OCI-LY3 (cell line): ENCODE results near the gene NPTX1.

Source experiments
- H2AFZ ChIP-seq: fragments of 200-600, 300-600 bp; shearing (Covaris generic); 2 replicates; pipeline ENCODE4 v1.6.0; 2014; ENCODE audit warnings: antibody characterized with exemption, low read depth, low read length
- H3K27ac ChIP-seq: fragments of 200-600, 300-600 bp; sonication (generic); 2 replicates; pipeline ENCODE4 v1.5.1; 2014; ENCODE audit warnings: mild to moderate bottlenecking, low read length, moderate library complexity, mixed read lengths
- H3K27me3 ChIP-seq: fragments of 200-600, 300-600 bp; sonication (generic); 2 replicates; pipeline ENCODE4 v1.6.1; 2014; ENCODE audit warnings: low read depth, low read length, mixed read lengths
- H3K36me3 ChIP-seq: fragments of 200-600, 300-600 bp; sonication (generic); replicated peaks from 2 replicates; pipeline ENCODE3; 2014; ENCODE audit warnings: low read depth, low read length, mixed read lengths
- H3K4me1 ChIP-seq: fragments of 300-600, 200-600 bp; sonication (generic); 2 replicates; pipeline ENCODE4 v1.6.1; 2014; ENCODE audit warnings: low read length, mixed read lengths
- H3K4me2 ChIP-seq: fragments of 200-600, 300-600 bp; sonication (generic); 2 replicates; pipeline ENCODE4 v1.6.1; 2014; ENCODE audit warnings: low read length, mixed read lengths
- H3K4me3 ChIP-seq: fragments of 300-600, 200-600 bp; sonication (generic); 2 replicates; pipeline ENCODE4 v1.5.1; 2014; ENCODE audit warnings: antibody characterized with exemption, mild to moderate bottlenecking, low read length, moderate library complexity
- H3K79me2 ChIP-seq: fragments of 300-600, 200-600 bp; shearing (Covaris generic); 2 replicates; pipeline ENCODE4 v1.6.1; 2014; ENCODE audit warnings: mild to moderate bottlenecking, low read length, mixed read lengths
- H3K9ac ChIP-seq: fragments of 300-600, 200-600 bp; shearing (Covaris generic); 2 replicates; pipeline ENCODE4 v1.6.0; 2014; ENCODE audit warnings: mild to moderate bottlenecking, low read length, moderate library complexity
- H3K9me3 ChIP-seq: fragments of 200-600, 300-600 bp; shearing (Covaris generic); 2 replicates; pipeline ENCODE4 v1.6.1; 2014; ENCODE audit warnings: low read length, mixed read lengths; ENCODE audit not compliant: insufficient read depth
- H4K20me1 ChIP-seq: fragments of 200-600, 300-600 bp; sonication (generic); 2 replicates; pipeline ENCODE4 v1.6.1; 2016; ENCODE audit warnings: low read length, mixed read lengths; ENCODE audit not compliant: insufficient read depth
- CTCF ChIP-seq: fragments of 200-600, 300-600 bp; sonication (generic); IDR thresholded peaks from 2 replicates; pipeline ENCODE4 v1.5.1; 2014; ENCODE audit warnings: antibody characterized with exemption, low read length, low read depth
- EZH2phosphoT487 ChIP-seq: fragments of 200-600 bp; shearing (Covaris generic); IDR thresholded peaks from 2 replicates; pipeline ENCODE4 v1.6.1; 2018; ENCODE audit warnings: antibody characterized with exemption, mixed run types, low read depth

NPTX1 gene

GRCh38 chr17:80499560-80499959 lies 23.2 kb upstream of the NPTX1 start:
- H3K9ac ChIP-seq, result no peak overlapping the region
- H3K79me2 ChIP-seq, result no peaks in the 10 kb centered on the region
- no peak overlapping the region for H3K4me3 ChIP-seq
- no peak overlapping the region for H2AFZ ChIP-seq
- H3K9me3 ChIP-seq, result no peaks in the 10 kb centered on the region
- H3K27me3 ChIP-seq, result no peaks in the 10 kb centered on the region
- no peak overlapping the region for H3K4me2 ChIP-seq
- no peaks in the 10 kb centered on the region; the same call in 1 of the 2 replicates for H3K4me1 ChIP-seq
- no peaks in the 10 kb centered on the region for H3K36me3 ChIP-seq
- TF ChIP-seq EZH2phosphoT487 (no peak), CTCF (no peak)
- H3K27ac ChIP-seq, result no peak overlapping the region
- H4K20me1 ChIP-seq, result no peaks in the 10 kb centered on the region

- no peak overlapping the region for H3K4me3 ChIP-seq
- H4K20me1 ChIP-seq, result no peaks in the 10 kb centered on the region
- H3K4me2 ChIP-seq, result no peak overlapping the region
- TF ChIP-seq EZH2phosphoT487, result no peak
- no peak for TF ChIP-seq CTCF
- no peak overlapping the region for H3K27ac ChIP-seq
- no peak overlapping the region for H2AFZ ChIP-seq
- no peaks in the 10 kb centered on the region; the same call in 1 of the 2 replicates for H3K4me1 ChIP-seq
- H3K36me3 ChIP-seq, result no peaks in the 10 kb centered on the region
- H3K9ac ChIP-seq, result no peak overlapping the region
- no peaks in the 10 kb centered on the region for H3K27me3 ChIP-seq
- H3K9me3 ChIP-seq, result no peaks in the 10 kb centered on the region
- H3K79me2 ChIP-seq, result no peaks in the 10 kb centered on the region
Observed at GRCh38 chr17:80498920-80499410, 22.6 kb upstream of the NPTX1 start.

GRCh38 chr17:80498242-80498919 lies 22.0 kb upstream of the NPTX1 start:
- Histone ChIP-seq H3K79me2 (no peaks in the 10 kb centered on the region), H3K36me3 (no peaks in the 10 kb centered on the region), H3K4me2 (no peak overlapping the region), H3K9ac (no peak overlapping the region), H3K27me3 (no peaks in the 10 kb centered on the region), H3K27ac (no peak overlapping the region), H2AFZ (no peak overlapping the region), H3K9me3 (no peaks in the 10 kb centered on the region), H3K4me3 (no peak overlapping the region; the same call in 1 of the 2 replicates), H4K20me1 (no peaks in the 10 kb centered on the region), H3K4me1 (no peaks in the 10 kb centered on the region; the same call in 1 of the 2 replicates)
- TF ChIP-seq CTCF (no peak), EZH2phosphoT487 (no peak)

GRCh38 chr17:80497726-80498241 lies 21.4 kb upstream of the NPTX1 start:
- Histone ChIP-seq H3K4me2 (no peak overlapping the region), H3K4me3 (no peak overlapping the region), H3K27me3 (no peaks in the 10 kb centered on the region), H3K9ac (no peak overlapping the region), H3K36me3 (no peaks in the 10 kb centered on the region), H3K79me2 (no peaks in the 10 kb centered on the region), H3K27ac (no peak overlapping the region), H3K4me1 (no peaks in the 10 kb centered on the region; the same call in 1 of the 2 replicates), H4K20me1 (no peaks in the 10 kb centered on the region), H3K9me3 (no peaks in the 10 kb centered on the region), H2AFZ (no peak overlapping the region; the same call in 1 of the 2 replicates)
- TF ChIP-seq EZH2phosphoT487, result no peak
- TF ChIP-seq CTCF, result no peak
